Gastrocnemius medialis (tissue), 4 donors: ENCODE results near the gene KRT38.

ENCODE experiments used
- CTCF ChIP-seq, 5 experiments: fragments of 450-650 bp in 3 of 5; fragments of 200-600 bp in 2 of 5; sonication (generic) in 2 of 5; IDR thresholded peaks in 4 of 5; conservative IDR thresholded peaks in 1 of 5; 1 replicate in 4 of 5; 2 replicates in 1 of 5; pipeline ENCODE4 v1.5.1; 2016 to 2019; ENCODE audit warnings: antibody characterized with exemption in 5 of 5, mild to moderate bottlenecking in 3 of 5, moderate library complexity in 3 of 5
- POLR2A ChIP-seq, 2 donors: fragments of 450-650 bp; IDR thresholded peaks; one replicate each; pipeline ENCODE4 v1.6.1; 2017; ENCODE audit warnings: antibody characterized with exemption in 2 of 2, mild to moderate bottlenecking in 2 of 2, moderate library complexity in 2 of 2

- no peak for TF ChIP-seq POLR2A (IDR thresholded peaks at IDR 0.05)
- no peak for TF ChIP-seq CTCF (IDR thresholded peaks at IDR 0.05 in 4 of 5, conservative IDR thresholded peaks at IDR 0.05 in 1 of 5)
Observed at GRCh38 chr17:41446806-41447205, 6.0 kb upstream of the KRT38 start.
